KMS-11 (cell line): ENCODE results near the gene NPAS2.

Source experiments
- H2AFZ ChIP-seq: fragments of 200-600 bp; sonication (generic); 2 replicates; pipeline ENCODE4 v1.6.1; 2016; ENCODE audit warnings: antibody characterized with exemption, mixed run types, low read depth
- H3K27ac ChIP-seq: fragments of 200-600 bp; sonication (generic); 2 replicates; pipeline ENCODE4 v1.6.1; 2016; ENCODE audit warnings: mild to moderate bottlenecking, mixed run types
- H3K27me3 ChIP-seq: fragments of 200-600 bp; sonication (generic); 2 replicates; pipeline ENCODE4 v1.6.1; 2017; ENCODE audit warnings: mild to moderate bottlenecking, low read depth, mixed run types, moderate library complexity; ENCODE audit not compliant: insufficient read depth
- H3K36me3 ChIP-seq: fragments of 200-600 bp; sonication (generic); 2 replicates; pipeline ENCODE4 v1.6.1; 2017; ENCODE audit warnings: mild to moderate bottlenecking, mixed run types; ENCODE audit not compliant: insufficient read depth
- H3K4me1 ChIP-seq: fragments of 200-600 bp; sonication (generic); 2 replicates; pipeline ENCODE4 v1.6.1; 2016; ENCODE audit warnings: mild to moderate bottlenecking, low read depth, mixed run types; ENCODE audit not compliant: poor library complexity, severe bottlenecking
- H3K4me2 ChIP-seq: fragments of 200-600 bp; sonication (generic); 2 replicates; pipeline ENCODE4 v1.7.0; 2016; ENCODE audit warnings: mild to moderate bottlenecking, mixed run types
- H3K4me3 ChIP-seq: fragments of 200-600 bp; sonication (generic); IDR thresholded peaks from 2 replicates; pipeline ENCODE4 v1.6.1; 2017; ENCODE audit warnings: low read depth, low read length, mixed read lengths; ENCODE audit not compliant: insufficient read depth
- H3K79me2 ChIP-seq: fragments of 200-600 bp; sonication (generic); 2 replicates; pipeline ENCODE4 v1.6.1; 2016; ENCODE audit warnings: low read depth, mixed run types; ENCODE audit not compliant: insufficient read depth
- H3K9ac ChIP-seq: fragments of 200-600 bp; sonication (generic); 2 replicates; pipeline ENCODE4 v1.6.1; 2016; ENCODE audit warnings: mild to moderate bottlenecking, mixed run types
- H4K20me1 ChIP-seq: fragments of 200-600 bp; sonication (generic); 2 replicates; pipeline ENCODE4 v1.6.1; 2016; ENCODE audit warnings: mild to moderate bottlenecking, mixed run types; ENCODE audit not compliant: insufficient read depth
- TF ChIP-seq, protein P1 (sequence below): fragments of 200-600 bp; sonication (generic); conservative IDR thresholded peaks from 2 replicates; pipeline ENCODE4 v1.6.1; 2017; ENCODE audit warnings: low read depth, mild to moderate bottlenecking, antibody characterized with exemption, low read length, moderate library complexity, mixed read lengths

Gene NPAS2

DNA sequence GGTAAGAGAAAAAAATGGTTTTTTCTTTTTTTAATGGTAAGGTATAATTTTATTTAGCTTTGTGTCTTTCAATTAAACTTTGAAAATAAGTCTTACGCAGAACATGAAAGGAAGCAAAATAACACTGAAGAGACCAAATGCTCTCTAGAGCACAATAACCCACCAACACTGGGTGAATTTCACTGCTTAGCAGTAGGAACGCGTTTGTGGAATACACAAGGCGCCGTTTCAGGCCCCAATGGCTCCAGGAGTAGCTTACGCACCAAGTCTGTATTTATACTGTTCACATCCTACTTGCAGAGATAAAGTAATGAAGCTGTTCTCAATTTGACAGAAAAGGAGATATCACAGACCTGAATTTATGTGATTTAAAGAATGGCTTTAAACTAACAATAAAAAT is 205.6 kb downstream of the NPAS2 start:
- TF ChIP-seq, protein P1, sequence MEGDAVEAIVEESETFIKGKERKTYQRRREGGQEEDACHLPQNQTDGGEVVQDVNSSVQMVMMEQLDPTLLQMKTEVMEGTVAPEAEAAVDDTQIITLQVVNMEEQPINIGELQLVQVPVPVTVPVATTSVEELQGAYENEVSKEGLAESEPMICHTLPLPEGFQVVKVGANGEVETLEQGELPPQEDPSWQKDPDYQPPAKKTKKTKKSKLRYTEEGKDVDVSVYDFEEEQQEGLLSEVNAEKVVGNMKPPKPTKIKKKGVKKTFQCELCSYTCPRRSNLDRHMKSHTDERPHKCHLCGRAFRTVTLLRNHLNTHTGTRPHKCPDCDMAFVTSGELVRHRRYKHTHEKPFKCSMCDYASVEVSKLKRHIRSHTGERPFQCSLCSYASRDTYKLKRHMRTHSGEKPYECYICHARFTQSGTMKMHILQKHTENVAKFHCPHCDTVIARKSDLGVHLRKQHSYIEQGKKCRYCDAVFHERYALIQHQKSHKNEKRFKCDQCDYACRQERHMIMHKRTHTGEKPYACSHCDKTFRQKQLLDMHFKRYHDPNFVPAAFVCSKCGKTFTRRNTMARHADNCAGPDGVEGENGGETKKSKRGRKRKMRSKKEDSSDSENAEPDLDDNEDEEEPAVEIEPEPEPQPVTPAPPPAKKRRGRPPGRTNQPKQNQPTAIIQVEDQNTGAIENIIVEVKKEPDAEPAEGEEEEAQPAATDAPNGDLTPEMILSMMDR, result no peak
- no peak overlapping the region for H3K27ac ChIP-seq

DNA sequence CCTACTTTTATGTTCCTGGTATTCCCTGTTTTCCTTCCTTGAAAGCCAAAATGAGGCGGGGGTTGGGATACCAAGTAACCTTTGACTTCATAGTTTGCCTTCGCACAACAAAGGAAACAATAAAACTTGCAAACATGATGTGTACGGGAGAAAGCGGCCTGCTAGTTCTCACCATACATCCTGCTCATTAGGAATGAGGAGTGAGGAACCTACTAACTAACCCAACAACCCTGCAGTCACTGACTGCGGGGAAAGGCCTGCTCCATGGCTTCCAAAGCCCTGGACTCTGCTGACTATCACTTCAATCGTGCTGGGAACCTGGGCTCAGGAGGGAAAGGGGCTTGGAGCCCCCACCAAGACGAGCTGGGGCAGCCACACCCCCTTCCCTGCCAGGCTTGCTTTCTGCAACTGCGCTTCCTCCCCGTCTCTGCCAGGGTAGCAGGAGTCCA is 206.3 kb downstream of the NPAS2 start:
- Histone ChIP-seq H4K20me1 (no peaks in the 10 kb centered on the region), H2AFZ (no peak overlapping the region), H3K4me1 (no peaks in the 10 kb centered on the region), H3K27ac (no peak overlapping the region), H3K36me3 (no peaks in the 10 kb centered on the region), H3K4me2 (no peak overlapping the region), H3K27me3 (no peaks in the 10 kb centered on the region), H3K4me3 (no peak overlapping the region), H3K79me2 (no peaks in the 10 kb centered on the region), H3K9ac (no peak overlapping the region)
- TF ChIP-seq, protein P1, result no peak

More for the DNA sequence above, 205.6 kb downstream of the NPAS2 start:
- H3K4me2 ChIP-seq, result no peak overlapping the region
- no peaks in the 10 kb centered on the region for H3K4me1 ChIP-seq
- no peaks in the 10 kb centered on the region for H3K27me3 ChIP-seq
- no peaks in the 10 kb centered on the region for H3K36me3 ChIP-seq
- no peak overlapping the region for H3K4me3 ChIP-seq
- no peaks in the 10 kb centered on the region for H3K79me2 ChIP-seq
- no peak overlapping the region for H3K9ac ChIP-seq
- no peak overlapping the region for H2AFZ ChIP-seq
- H4K20me1 ChIP-seq, result no peaks in the 10 kb centered on the region

DNA sequence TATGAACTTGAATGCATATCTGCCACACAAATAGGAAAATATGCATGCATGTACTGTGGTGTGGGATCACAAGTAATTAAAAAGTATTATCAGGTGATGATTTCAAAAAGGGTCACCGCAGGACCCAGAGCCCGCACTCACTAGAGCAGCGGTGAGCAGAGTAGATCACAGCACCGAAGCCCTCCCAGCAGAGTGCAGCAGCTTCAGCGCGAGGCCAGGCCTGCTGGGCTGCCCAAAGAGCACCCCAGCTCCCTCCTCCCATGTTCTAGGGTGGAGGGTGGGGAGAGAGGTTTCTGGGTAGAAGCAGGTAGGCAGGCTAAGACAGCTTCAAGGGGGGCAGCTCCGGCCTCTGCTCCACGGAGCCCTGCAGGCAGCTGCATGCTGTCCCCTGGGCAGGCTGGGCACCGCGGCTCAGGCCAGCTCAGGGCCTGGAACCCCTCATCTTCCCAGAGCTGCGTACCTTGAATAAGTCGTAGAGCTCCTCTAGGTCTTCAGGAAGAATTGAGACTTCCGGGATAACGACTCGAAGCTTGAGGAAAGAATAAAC is 207.1 kb downstream of the NPAS2 start:
- H3K27ac ChIP-seq, result no peak overlapping the region

DNA sequence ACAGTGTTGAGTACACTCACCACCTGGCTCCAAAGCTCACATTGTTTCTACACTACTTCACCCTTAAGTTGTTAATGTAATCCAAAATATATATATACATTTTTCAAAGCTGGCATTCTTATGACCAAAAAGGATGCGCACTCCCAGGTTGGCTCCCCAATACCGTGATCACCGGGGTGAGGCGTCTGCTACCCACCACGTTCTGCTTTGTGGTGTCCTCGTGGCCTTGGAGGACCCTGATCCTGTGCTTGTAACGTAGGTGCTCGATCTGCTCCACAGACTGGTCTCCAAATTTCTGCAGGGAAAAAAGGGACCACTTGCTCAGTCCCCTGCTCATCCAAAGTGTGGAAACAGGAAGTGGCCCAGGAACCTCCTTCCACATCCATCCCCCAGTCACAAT is 207.9 kb downstream of the NPAS2 start:
- H3K4me3 ChIP-seq, result no peak overlapping the region
- H3K36me3 ChIP-seq, result no peaks in the 10 kb centered on the region
- H3K4me1 ChIP-seq, result no peaks in the 10 kb centered on the region
- H4K20me1 ChIP-seq, result no peaks in the 10 kb centered on the region
- no peak overlapping the region for H3K4me2 ChIP-seq
- no peaks in the 10 kb centered on the region for H3K79me2 ChIP-seq
- no peak overlapping the region for H3K27ac ChIP-seq
- H2AFZ ChIP-seq, result no peak overlapping the region
- TF ChIP-seq, protein P1, result no peak
- H3K27me3 ChIP-seq, result no peaks in the 10 kb centered on the region
- no peak overlapping the region for H3K9ac ChIP-seq

More for the DNA sequence above, 207.1 kb downstream of the NPAS2 start:
- no peaks in the 10 kb centered on the region for H3K4me1 ChIP-seq
- H3K79me2 ChIP-seq, result no peaks in the 10 kb centered on the region
- H3K9ac ChIP-seq, result no peak overlapping the region
- H2AFZ ChIP-seq, result no peak overlapping the region
- TF ChIP-seq, protein P1, result no peak
- H3K4me2 ChIP-seq, result no peak overlapping the region
- no peaks in the 10 kb centered on the region for H3K27me3 ChIP-seq
- H3K4me3 ChIP-seq, result no peak overlapping the region
- no peaks in the 10 kb centered on the region for H4K20me1 ChIP-seq
- no peaks in the 10 kb centered on the region for H3K36me3 ChIP-seq
